Smooth muscle cell (in vitro differentiated cells): ENCODE measurements around the gene GAS6. TPM values are rescaled to one million over a fixed set of nuclear protein-coding genes. Genes with fewer than 3 reads are reported as not detected.
"Not testable (repeated sequence)": the region's sequence is repeated elsewhere in the genome, so short reads cannot be mapped to it uniquely, and the experiment has no call there.

Experiments
- DNase-seq: peaks from one replicate; lab custom pipeline; 2025; ENCODE audit not compliant: unreplicated experiment; lab: John Stamatoyannopoulos, UW
- H2AFZ ChIP-seq: fragments of 200-600 bp; sonication (generic); 2 replicates; pipeline ENCODE4 v1.6.0; 2016; ENCODE audit warnings: antibody characterized with exemption, low read depth, mild to moderate bottlenecking
- H3F3A ChIP-seq: fragments of 200-600 bp; sonication (generic); 2 replicates; pipeline ENCODE4 v1.6.0; 2017; ENCODE audit warnings: antibody characterized with exemption, low read depth
- H3K27ac ChIP-seq: fragments of 200-600 bp; sonication (generic); 2 replicates; pipeline ENCODE4 v1.5.1; 2016; ENCODE audit warnings: low read depth, mild to moderate bottlenecking
- H3K27me3 ChIP-seq: fragments of 200-600 bp; sonication (generic); 2 replicates; pipeline ENCODE4 v1.6.1; 2016; ENCODE audit warnings: low read depth, mild to moderate bottlenecking
- H3K36me3 ChIP-seq: fragments of 200-600 bp; sonication (generic); 2 replicates; pipeline ENCODE4 v1.5.1; 2016; ENCODE audit warnings: low read depth
- H3K4me1 ChIP-seq: fragments of 200-600 bp; sonication (generic); 2 replicates; pipeline ENCODE4 v1.5.1; 2016; ENCODE audit warnings: low read depth
- H3K4me2 ChIP-seq: fragments of 200-600 bp; sonication (generic); 2 replicates; pipeline ENCODE4 v1.6.0; 2016; ENCODE audit warnings: mild to moderate bottlenecking
- H3K4me3 ChIP-seq: fragments of 200-600 bp; sonication (generic); 2 replicates; pipeline ENCODE4 v1.5.1; 2016; ENCODE audit warnings: mild to moderate bottlenecking
- H3K79me2 ChIP-seq: fragments of 200-600 bp; sonication (generic); 2 replicates; pipeline ENCODE4 v1.6.0; 2016; ENCODE audit warnings: low read depth, mild to moderate bottlenecking
- H3K9ac ChIP-seq: fragments of 200-600 bp; sonication (generic); 2 replicates; pipeline ENCODE4 v1.6.0; 2016; ENCODE audit warnings: low read depth
- H3K9me3 ChIP-seq: fragments of 200-600 bp; sonication (generic); replicated peaks from 2 replicates; pipeline ENCODE4 v1.5.1; 2016; ENCODE audit warnings: low read depth
- H4K20me1 ChIP-seq: fragments of 200-600 bp; sonication (generic); 2 replicates; pipeline ENCODE4 v1.6.0; 2016; ENCODE audit warnings: low read depth
- WGBS: methylation state at CpG from one replicate; pipeline ENCODE4 v1.1.7; 2016; ENCODE audit warnings: low lambda C conversion rate; 5-methylcytosine and 5-hydroxymethylcytosine counted together
- polyA plus RNA-seq: library from polyadenylated mRNA; unstranded; fragments of >200 nt; fragmentation: Nextera tagmentation; extraction: Ambion mirVana; gene quantifications from 2 replicates; pipeline ENCODE4 v1.2.1, GENCODE V29; 2016
- total RNA-seq: library from RNA; depleted of rRNA; stranded (reverse); fragments of >200 nt; gene quantifications from 2 replicates; pipeline ENCODE4 v1.2.3, GENCODE V29; 2014
- TF ChIP-seq, protein P1 (sequence below): fragments of 200-600 bp; sonication (generic); IDR thresholded peaks from 2 replicates; pipeline ENCODE4 v1.5.1; 2017; ENCODE audit warnings: borderline replicate concordance, mild to moderate bottlenecking, antibody characterized with exemption; ENCODE audit not compliant: insufficient read depth, poor library complexity, severe bottlenecking

GAS6 gene
- total and polyA plus RNA-seq, 2 experiments from 2014 or later: 21.7 to 45.2 TPM

- Histone ChIP-seq H2AFZ (no peak overlapping the region), H3K27ac (no peak overlapping the region), H3K27me3 (no peaks in the 10 kb centered on the region), H3K4me3 (no peak overlapping the region), H4K20me1 (no peaks in the 10 kb centered on the region), H3K36me3 (no peaks in the 10 kb centered on the region), H3K4me1 (no peaks in the 10 kb centered on the region), H3F3A (no peaks in the 10 kb centered on the region), H3K9ac (no peak overlapping the region), H3K4me2 (no peak overlapping the region), H3K79me2 (no peaks in the 10 kb centered on the region), H3K9me3 (no peaks in the 10 kb centered on the region)
- TF ChIP-seq, protein P1, sequence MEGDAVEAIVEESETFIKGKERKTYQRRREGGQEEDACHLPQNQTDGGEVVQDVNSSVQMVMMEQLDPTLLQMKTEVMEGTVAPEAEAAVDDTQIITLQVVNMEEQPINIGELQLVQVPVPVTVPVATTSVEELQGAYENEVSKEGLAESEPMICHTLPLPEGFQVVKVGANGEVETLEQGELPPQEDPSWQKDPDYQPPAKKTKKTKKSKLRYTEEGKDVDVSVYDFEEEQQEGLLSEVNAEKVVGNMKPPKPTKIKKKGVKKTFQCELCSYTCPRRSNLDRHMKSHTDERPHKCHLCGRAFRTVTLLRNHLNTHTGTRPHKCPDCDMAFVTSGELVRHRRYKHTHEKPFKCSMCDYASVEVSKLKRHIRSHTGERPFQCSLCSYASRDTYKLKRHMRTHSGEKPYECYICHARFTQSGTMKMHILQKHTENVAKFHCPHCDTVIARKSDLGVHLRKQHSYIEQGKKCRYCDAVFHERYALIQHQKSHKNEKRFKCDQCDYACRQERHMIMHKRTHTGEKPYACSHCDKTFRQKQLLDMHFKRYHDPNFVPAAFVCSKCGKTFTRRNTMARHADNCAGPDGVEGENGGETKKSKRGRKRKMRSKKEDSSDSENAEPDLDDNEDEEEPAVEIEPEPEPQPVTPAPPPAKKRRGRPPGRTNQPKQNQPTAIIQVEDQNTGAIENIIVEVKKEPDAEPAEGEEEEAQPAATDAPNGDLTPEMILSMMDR: no peak
- no peak for DNase-seq
- WGBS: 91% methylated on average over 19 of the region's 19 CpGs
Observed at GRCh38 chr13:113791761-113792160, 72.1 kb downstream of the GAS6 start.

GRCh38 chr13:113791226-113791625, 72.7 kb downstream of the GAS6 start:
- no peaks in the 10 kb centered on the region for H4K20me1 ChIP-seq
- WGBS: 88% methylated on average over 17 of the region's 17 CpGs
- DNase-seq: no peak
- no peak overlapping the region for H2AFZ ChIP-seq
- no peaks in the 10 kb centered on the region for H3K36me3 ChIP-seq
- no peak overlapping the region for H3K4me2 ChIP-seq
- no peaks in the 10 kb centered on the region for H3K4me1 ChIP-seq
- no peaks in the 10 kb centered on the region for H3K27me3 ChIP-seq
- TF ChIP-seq, protein P1: no peak
- no peaks in the 10 kb centered on the region for H3K9me3 ChIP-seq
- H3K9ac ChIP-seq: no peak overlapping the region
- no peaks in the 10 kb centered on the region for H3F3A ChIP-seq
- H3K4me3 ChIP-seq: no peak overlapping the region
- H3K27ac ChIP-seq: no peak overlapping the region
- no peaks in the 10 kb centered on the region for H3K79me2 ChIP-seq

DNA sequence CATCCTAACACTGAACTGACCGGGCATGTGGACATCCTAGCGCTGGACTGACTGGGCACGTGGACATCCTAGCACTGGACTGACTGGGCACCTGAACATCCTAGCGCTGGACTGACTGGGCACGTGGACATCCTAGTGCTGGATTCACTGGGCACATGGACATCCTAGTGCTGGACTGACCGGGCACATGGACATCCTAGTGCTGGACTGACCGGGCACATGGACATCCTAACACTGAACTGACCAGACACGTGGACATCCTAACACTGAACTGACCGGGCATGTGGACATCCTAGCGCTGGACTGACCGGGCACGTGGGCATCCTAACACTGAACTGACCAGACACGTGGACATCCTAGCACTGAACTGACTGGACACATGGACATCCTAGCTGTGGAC, 73.9 kb downstream of the GAS6 start:
- H3K9ac ChIP-seq, H3K9me3 ChIP-seq, H3K4me1 ChIP-seq, H4K20me1 ChIP-seq, H3F3A ChIP-seq, H3K27me3 ChIP-seq, H3K79me2 ChIP-seq, H3K4me3 ChIP-seq, H3K27ac ChIP-seq, H2AFZ ChIP-seq, H3K36me3 ChIP-seq, DNase-seq, H3K4me2 ChIP-seq: not testable (repeated sequence)
- 92% methylated on average over 13 of the region's 13 CpGs for WGBS

- Histone ChIP-seq H3K4me3 (no peak overlapping the region), H3K9ac (no peak overlapping the region), H3K27ac (no peak overlapping the region), H3K4me2 (no peak overlapping the region), H3K9me3 (no peaks in the 10 kb centered on the region), H2AFZ (no peak overlapping the region), H3K79me2 (no peaks in the 10 kb centered on the region), H3F3A (no peaks in the 10 kb centered on the region), H4K20me1 (no peaks in the 10 kb centered on the region), H3K36me3 (no peaks in the 10 kb centered on the region), H3K27me3 (no peaks in the 10 kb centered on the region), H3K4me1 (no peaks in the 10 kb centered on the region)
- DNase-seq: no peak
- WGBS: 84% methylated on average over 6 of the region's 6 CpGs
- TF ChIP-seq, protein P1: no peak
Observed at GRCh38 chr13:113789167-113789566, 74.7 kb downstream of the GAS6 start.
